Stimulated activated CD8-positive, alpha-beta memory T cell treated with anti-CD3 and anti-CD28 coated beads, Interleukin-7, amount 100 ng/mL, for 48 hours (primary cell): ENCODE results near the gene PRDX3.
"Not testable (repeated sequence)": the region's sequence is repeated elsewhere in the genome, so short reads cannot be mapped to it uniquely, and the experiment has no call there.

Experiments used
- DNase-seq, 2 donors: peaks; one replicate each; pipeline ENCODE4 v3.0.0-alpha.2; 2020; ENCODE audit warnings: low read depth in 1 of 2; ENCODE audit errors: extremely low read depth in 1 of 2

Gene PRDX3

GRCh38 chr10:119206603-119207365, 28.2 kb upstream of the PRDX3 start:
- peak; percentile 50 to 59 for DNase-seq

- no peak for DNase-seq
These were observed 27.4 kb upstream of the PRDX3 start for GRCh38 chr10:119205894-119206602.

- DNase-seq: no peak
These were observed 24.4 kb upstream of the PRDX3 start for GRCh38 chr10:119203006-119203405.

- no peak for DNase-seq
These were observed 22.6 kb upstream of the PRDX3 start for GRCh38 chr10:119201233-119201632.

- no peak for DNase-seq
These were observed 20.8 kb upstream of the PRDX3 start for GRCh38 chr10:119199231-119199992.

- DNase-seq: no peak
These were observed 19.8 kb upstream of the PRDX3 start for GRCh38 chr10:119198438-119198837.

GRCh38 chr10:119197921-119198320, 19.3 kb upstream of the PRDX3 start:
- DNase-seq: no peak

- no peak for DNase-seq
These were observed 13.3 kb upstream of the PRDX3 start for GRCh38 chr10:119191881-119192280.

- no peak for DNase-seq
These were observed 12.6 kb upstream of the PRDX3 start for GRCh38 chr10:119190954-119191785.

- no peak for DNase-seq
These were observed 11.7 kb upstream of the PRDX3 start for GRCh38 chr10:119190353-119190752.

- no peak for DNase-seq
These were observed 11.2 kb upstream of the PRDX3 start for GRCh38 chr10:119189811-119190282.

- DNase-seq: no peak
These were observed 5.2 kb upstream of the PRDX3 start for GRCh38 chr10:119183664-119184412.

- not testable (repeated sequence) for DNase-seq
These were observed 2.3 kb upstream of the PRDX3 start for GRCh38 chr10:119180850-119181400.

GRCh38 chr10:119177708-119178371, 772 bp downstream of the PRDX3 start:
- peak in 1 of 2 donors; percentile 32 for DNase-seq

GRCh38 chr10:119176166-119176565, 2.4 kb downstream of the PRDX3 start:
- DNase-seq: no peak

GRCh38 chr10:119174109-119174508, 4.5 kb downstream of the PRDX3 start:
- DNase-seq: no peak

- no peak for DNase-seq
These were observed 11.6 kb downstream of the PRDX3 start for GRCh38 chr10:119167041-119167440.

GRCh38 chr10:119166564-119166963, 12.0 kb downstream of the PRDX3 start:
- no peak for DNase-seq

GRCh38 chr10:119166118-119166500, 12.5 kb downstream of the PRDX3 start:
- no peak for DNase-seq
